Endothelial cell of umbilical vein (primary cell): Measurements from ENCODE around the gene RGS11. TPM values are rescaled to one million over a fixed set of nuclear protein-coding genes. Genes with fewer than 3 reads are reported as not detected.

ENCODE experiments used
- BruUV-seq: library from RNA; stranded (reverse); fragments of 400-500 nt; replicated peaks from 2 replicates; lab custom pipeline; 2021; lab: Mats Ljungman, UMichigan
- CTCF ChIA-PET: fragments of 300-600, 350-600 bp; sonication (Branson Sonifier 250); formaldehyde crosslinking; loops from one replicate; lab custom pipeline; 2021; ENCODE audit warnings: antibody characterized with exemption, inconsistent platforms; lab: Charles Lee
- POLR2A ChIA-PET: fragments of 300-600, 350-600 bp; sonication (Branson Sonifier 250); formaldehyde crosslinking; loops from one replicate; lab custom pipeline; 2021; ENCODE audit warnings: antibody characterized with exemption, inconsistent platforms; lab: Charles Lee
- DNase-seq: peaks from one replicate; pipeline ENCODE4 v3.0.0-alpha.2; 2011; ENCODE audit warnings: low read depth, low spot score
- FAIRE-seq: peaks from 2 replicates; lab custom pipeline; 2011; peaks lifted over from hg19 to GRCh38; lab: Jason Lieb, UNC
- H2AFZ ChIP-seq: 2 replicates; pipeline ENCODE4 v1.6.0; 2012; ENCODE audit warnings: low read depth, low read length, control low read depth, inconsistent platforms
- H3K27ac ChIP-seq: 2 replicates; pipeline ENCODE4 v1.5.1; 2011; ENCODE audit warnings: low read depth, mild to moderate bottlenecking, control low read depth, low read length, moderate library complexity; ENCODE audit not compliant: insufficient read depth
- H3K27me3 ChIP-seq, 2 experiments: 2 replicates each; pipeline versions ENCODE4 v1.6.0 to v1.6.1; 2011; ENCODE audit warnings: low read length in 2 of 2, mixed read lengths in 1 of 2; ENCODE audit not compliant: control insufficient read depth in 2 of 2, insufficient read depth in 2 of 2
- H3K36me3 ChIP-seq, 2 experiments: 2 replicates in 1 of 2; 3 replicates in 1 of 2; pipeline ENCODE4 v1.5.1; 2011; ENCODE audit warnings: low read length in 2 of 2, mild to moderate bottlenecking in 1 of 2, moderate library complexity in 1 of 2; ENCODE audit not compliant: control insufficient read depth in 2 of 2, insufficient read depth in 2 of 2; ENCODE audit errors: extremely low read depth in 1 of 2
- H3K4me1 ChIP-seq: 3 replicates; pipeline ENCODE4 v1.5.1; 2011; ENCODE audit warnings: mild to moderate bottlenecking, low read length; ENCODE audit not compliant: control insufficient read depth, insufficient read depth; ENCODE audit errors: extremely low read depth
- H3K4me2 ChIP-seq: 2 replicates; pipeline ENCODE4 v1.6.1; 2011; ENCODE audit warnings: low read length, control low read depth, mixed read lengths; ENCODE audit not compliant: insufficient read depth
- H3K4me3 ChIP-seq, 3 experiments: fragments of 200-600 bp in 1 of 3; sonication (generic), shearing (Covaris generic) in 1 of 3; replicated peaks in 1 of 3; 2 replicates each; pipeline ENCODE4 v1.5.1; 2011 to 2016; ENCODE audit warnings: control low read depth in 3 of 3, low read length in 3 of 3, mild to moderate bottlenecking in 2 of 3, inconsistent platforms in 1 of 3, low read depth in 1 of 3, moderate library complexity in 1 of 3; ENCODE audit not compliant: insufficient read depth in 1 of 3
- H3K79me2 ChIP-seq: 2 replicates; pipeline ENCODE4 v1.6.0; 2012; ENCODE audit warnings: low read length, inconsistent platforms; ENCODE audit not compliant: control insufficient read depth, insufficient read depth
- H3K9ac ChIP-seq: replicated peaks from 2 replicates; pipeline ENCODE3; 2011; ENCODE audit warnings: low read length, control low read depth; ENCODE audit not compliant: insufficient read depth; ENCODE audit errors: extremely low read depth
- H3K9me1 ChIP-seq: replicated peaks from 3 replicates; pipeline ENCODE4 v1.6.0; 2011; ENCODE audit warnings: mild to moderate bottlenecking, low read length; ENCODE audit not compliant: control insufficient read depth, insufficient read depth; ENCODE audit errors: extremely low read depth
- H3K9me3 ChIP-seq: replicated peaks from 2 replicates; pipeline ENCODE4 v1.5.1; 2012; ENCODE audit warnings: low read length, inconsistent platforms; ENCODE audit not compliant: control insufficient read depth, insufficient read depth
- H4K20me1 ChIP-seq: replicated peaks from 2 replicates; pipeline ENCODE3; 2011; ENCODE audit warnings: mild to moderate bottlenecking, low read length; ENCODE audit not compliant: control insufficient read depth, insufficient read depth; ENCODE audit errors: extremely low read depth
- CTCF ChIP-seq, 2 donors: IDR thresholded peaks; 1 replicate in 1 of 2; 2 replicates in 1 of 2; pipeline ENCODE4 v1.5.1; 2011; ENCODE audit warnings: low read length in 2 of 2, mild to moderate bottlenecking in 2 of 2, moderate library complexity in 2 of 2, control low read depth in 1 of 2, inconsistent platforms in 1 of 2, low read depth in 1 of 2; ENCODE audit not compliant: insufficient read depth in 1 of 2; ENCODE audit errors: extremely low read depth in 1 of 2
- EZH2 ChIP-seq: IDR thresholded peaks from 2 replicates; pipeline ENCODE4 v1.6.1; 2012; ENCODE audit warnings: borderline replicate concordance, low read depth, mild to moderate bottlenecking, moderate library complexity, low read length, inconsistent platforms; ENCODE audit not compliant: severe bottlenecking
- FOS ChIP-seq: IDR thresholded peaks from 2 replicates; pipeline ENCODE4 v1.6.1; 2011; ENCODE audit warnings: mild to moderate bottlenecking, low read length, moderate library complexity, borderline replicate concordance; ENCODE audit not compliant: insufficient read depth
- GATA2 ChIP-seq: IDR thresholded peaks from 2 replicates; pipeline ENCODE4 v1.7.0; 2011; ENCODE audit warnings: low read depth, mild to moderate bottlenecking, moderate library complexity, mixed read lengths, low read length; ENCODE audit not compliant: insufficient read length, insufficient read depth
- JUN ChIP-seq: IDR thresholded peaks from 2 replicates; pipeline ENCODE4 v1.6.1; 2011; ENCODE audit warnings: borderline replicate concordance, low read depth; ENCODE audit not compliant: insufficient read length, insufficient read depth
- MAX ChIP-seq: IDR thresholded peaks from 2 replicates; pipeline ENCODE4 v1.6.1; 2011; ENCODE audit not compliant: insufficient read depth, insufficient read length
- MYC ChIP-seq: IDR thresholded peaks from one replicate; pipeline ENCODE4 v1.6.1; 2011; ENCODE audit warnings: mild to moderate bottlenecking, low read depth, low read length
- POLR2A ChIP-seq: IDR thresholded peaks from 2 replicates; pipeline ENCODE4 v1.6.1; 2012; ENCODE audit warnings: low read depth, mild to moderate bottlenecking, control low read depth, low read length
- POLR2AphosphoS5 ChIP-seq: IDR thresholded peaks from 2 replicates; pipeline ENCODE4 v1.6.1; 2012; ENCODE audit warnings: low read depth, mild to moderate bottlenecking, control low read depth, low read length, moderate library complexity; ENCODE audit not compliant: insufficient read depth
- dilution Hi-C: fragments of 300-500 bp; cut with MboI; formaldehyde crosslinking; loops from one replicate; pipeline ENCODE4 v1.15.0; 2019; ENCODE audit warnings: low sequenced_read_pairs; ENCODE audit not compliant: extremely low pct_ligation_motif_present
- intact Hi-C: fragments of 100-400 bp; cut with micrococcal nuclease; formaldehyde crosslinking; loops from one replicate; pipeline ENCODE4 v1.10.0; 2022
- polyA plus RNA-seq, 4 experiments: library from polyadenylated mRNA; depleted of rRNA in 3 of 4; stranded (reverse) in 3 of 4; unstranded in 1 of 4; fragments of >200 nt; gene quantifications; 2 replicates each; pipeline versions ENCODE4 v1.2.1 to v1.2.3, GENCODE V29; 2011 to 2012; ENCODE audit warnings: missing spikeins in 1 of 4
- total RNA-seq: library from RNA; stranded (reverse); gene quantifications from 2 replicates; pipeline ENCODE4 v1.2.3, GENCODE V29; 2021

The RGS11 gene
- total and polyA plus RNA-seq, 2 donors (not counting 3 experiments of a cell fraction or from before 2014, with no cell fraction given) = 3.0 to 4.9 TPM

- no peak for FAIRE-seq
- Histone ChIP-seq H3K9me3 (no peaks in the 10 kb centered on the region), H3K9me1 (no peaks in the 10 kb centered on the region), H3K4me3 (no peak overlapping the region), H3K4me2 (no peak overlapping the region), H3K36me3 (peaks cover 0 to 2% of the 10 kb centered on the region in 2 experiments), H3K4me1 (peaks cover 3% of the 10 kb centered on the region), H3K27ac (no peak overlapping the region), H3K79me2 (peaks cover 70% of the 10 kb centered on the region), H4K20me1 (no peaks in the 10 kb centered on the region), H3K27me3 (no peaks in the 10 kb centered on the region), H2AFZ (no peak overlapping the region), H3K9ac (no peak overlapping the region)
- BruUV-seq = no TSS peak
- dilution Hi-C loops = no loop called here
- intact Hi-C loops = no loop called here
- POLR2A ChIA-PET = no interaction called here
- CTCF ChIA-PET = no interaction called here
- no peak for DNase-seq
- TF ChIP-seq EZH2 (no peak), POLR2AphosphoS5 (no peak), GATA2 (no peak), FOS (no peak), POLR2A (no peak), CTCF (IDR thresholded peaks at IDR 0.05; ENCODE audit: extremely low read depth in 1 of 2, insufficient read depth in 1 of 2, low read depth in 1 of 2, low read length in 2 of 2) (no peak), MYC (no peak), JUN (no peak), MAX (no peak)
These were observed 44.5 kb upstream of the RGS11 start for GRCh38 chr16:320206-320605.
